ENCODE results near the gene IFNAR1. TPM values are rescaled to one million over a fixed set of nuclear protein-coding genes. Genes with fewer than 3 reads are reported as not detected.
"Not testable (repeated sequence)": the region's sequence is repeated elsewhere in the genome, so short reads cannot be mapped to it uniquely, and the experiment has no call there.

The IFNAR1 gene
- polyA plus RNA-seq, 1 donor: 26.7 TPM

GRCh38 chr21:33317145-33317544 is 7.6 kb upstream of the IFNAR1 start:
- Histone ChIP-seq H3K36me3 (ENCODE audit: control insufficient read depth, insufficient read depth, low read length) (no peaks in the 10 kb centered on the region), H3K4me3 (ENCODE audit: low read length) (no peak overlapping the region), H3K9me3 (ENCODE audit: control insufficient read depth, low read depth, low read length) (no peaks in the 10 kb centered on the region), H3K27me3 (ENCODE audit: control insufficient read depth, insufficient read depth, low read length) (no peaks in the 10 kb centered on the region), H3K27ac (ENCODE audit: low read length) (no peak overlapping the region), H3K4me1 (ENCODE audit: control insufficient read depth, insufficient read depth, low read length) (no peaks in the 10 kb centered on the region)
- 67% methylated on average over 1 of the region's 6 CpGs for WGBS (ENCODE audit: insufficient coverage, low lambda C conversion rate)
- no peak for DNase-seq

- no peak overlapping the region for H3K4me3 ChIP-seq (ENCODE audit: low read length)
- no peak overlapping the region for H3K27ac ChIP-seq (ENCODE audit: low read length)
- H3K27me3 ChIP-seq (ENCODE audit: control insufficient read depth, insufficient read depth, low read length): no peaks in the 10 kb centered on the region
- DNase-seq: no peak
- WGBS (ENCODE audit: insufficient coverage, low lambda C conversion rate): no CpG with 5 or more reads among the region's 14 CpGs
- H3K9me3 ChIP-seq (ENCODE audit: control insufficient read depth, low read depth, low read length): no peaks in the 10 kb centered on the region
- no peaks in the 10 kb centered on the region for H3K4me1 ChIP-seq (ENCODE audit: control insufficient read depth, insufficient read depth, low read length)
- H3K36me3 ChIP-seq (ENCODE audit: control insufficient read depth, insufficient read depth, low read length): no peaks in the 10 kb centered on the region
Measured at GRCh38 chr21:33317786-33318486, 6.8 kb upstream of the IFNAR1 start.

- H3K27ac ChIP-seq (ENCODE audit: low read length); H3K36me3 ChIP-seq (ENCODE audit: control insufficient read depth, insufficient read depth, low read length); H3K9me3 ChIP-seq (ENCODE audit: control insufficient read depth, low read depth, low read length); H3K27me3 ChIP-seq (ENCODE audit: control insufficient read depth, insufficient read depth, low read length); DNase-seq; H3K4me3 ChIP-seq (ENCODE audit: low read length); H3K4me1 ChIP-seq (ENCODE audit: control insufficient read depth, insufficient read depth, low read length): not testable (repeated sequence)
- no CpG with 5 or more reads among the region's 17 CpGs for whole genome bisulfite sequencing (ENCODE audit: insufficient coverage, low lambda C conversion rate)
Measured at GRCh38 chr21:33321005-33321404, 3.8 kb upstream of the IFNAR1 start.

- not testable (repeated sequence) for DNase-seq; H3K27me3 ChIP-seq (ENCODE audit: control insufficient read depth, insufficient read depth, low read length); H3K9me3 ChIP-seq (ENCODE audit: control insufficient read depth, low read depth, low read length); H3K4me3 ChIP-seq (ENCODE audit: low read length); H3K36me3 ChIP-seq (ENCODE audit: control insufficient read depth, insufficient read depth, low read length); H3K4me1 ChIP-seq (ENCODE audit: control insufficient read depth, insufficient read depth, low read length)
- H3K27ac ChIP-seq (ENCODE audit: low read length): peak overlapping the region; percentile 98
Measured at GRCh38 chr21:33323610-33324009, 1.2 kb upstream of the IFNAR1 start.

- H3K36me3 ChIP-seq (ENCODE audit: control insufficient read depth, insufficient read depth, low read length): peaks cover 2% of the 10 kb centered on the region
- H3K4me1 ChIP-seq (ENCODE audit: control insufficient read depth, insufficient read depth, low read length): no peaks in the 10 kb centered on the region
- peak overlapping the region; percentile 98 for H3K27ac ChIP-seq (ENCODE audit: low read length)
- WGBS (ENCODE audit: insufficient coverage, low lambda C conversion rate): no CpG with 5 or more reads among the region's 28 CpGs
- H3K9me3 ChIP-seq (ENCODE audit: control insufficient read depth, low read depth, low read length): no peaks in the 10 kb centered on the region
- H3K27me3 ChIP-seq (ENCODE audit: control insufficient read depth, insufficient read depth, low read length): no peaks in the 10 kb centered on the region
- peak overlapping the region; percentile 95 for H3K4me3 ChIP-seq (ENCODE audit: low read length)
- DNase-seq: peak; percentile 50 to 81
Measured at GRCh38 chr21:33325222-33326067, 675 bp downstream of the IFNAR1 start.

GRCh38 chr21:33327326-33327725 is 2.6 kb downstream of the IFNAR1 start:
- no peaks in the 10 kb centered on the region for H3K27me3 ChIP-seq (ENCODE audit: control insufficient read depth, insufficient read depth, low read length)
- H3K27ac ChIP-seq (ENCODE audit: low read length): no peak overlapping the region
- DNase-seq: no peak
- H3K4me1 ChIP-seq (ENCODE audit: control insufficient read depth, insufficient read depth, low read length): no peaks in the 10 kb centered on the region
- no CpG with 5 or more reads among the region's 3 CpGs for WGBS (ENCODE audit: insufficient coverage, low lambda C conversion rate)
- H3K36me3 ChIP-seq (ENCODE audit: control insufficient read depth, insufficient read depth, low read length): peaks cover 15% of the 10 kb centered on the region
- no peak overlapping the region for H3K4me3 ChIP-seq (ENCODE audit: low read length)
- H3K9me3 ChIP-seq (ENCODE audit: control insufficient read depth, low read depth, low read length): peaks cover 3% of the 10 kb centered on the region

GRCh38 chr21:33327792-33328433 is 3.1 kb downstream of the IFNAR1 start:
- Histone ChIP-seq H3K27ac (ENCODE audit: low read length) (no peak overlapping the region), H3K4me1 (ENCODE audit: control insufficient read depth, insufficient read depth, low read length) (no peaks in the 10 kb centered on the region), H3K36me3 (ENCODE audit: control insufficient read depth, insufficient read depth, low read length) (peaks cover 15% of the 10 kb centered on the region), H3K9me3 (ENCODE audit: control insufficient read depth, low read depth, low read length) (peaks cover 3% of the 10 kb centered on the region), H3K27me3 (ENCODE audit: control insufficient read depth, insufficient read depth, low read length) (no peaks in the 10 kb centered on the region), H3K4me3 (ENCODE audit: low read length) (no peak overlapping the region)
- WGBS (ENCODE audit: insufficient coverage, low lambda C conversion rate): 100% methylated on average over 1 of the region's 7 CpGs
- no peak for DNase-seq

GRCh38 chr21:33330726-33331125 is 6.0 kb downstream of the IFNAR1 start:
- peaks cover 15% of the 10 kb centered on the region for H3K36me3 ChIP-seq (ENCODE audit: control insufficient read depth, insufficient read depth, low read length)
- WGBS (ENCODE audit: insufficient coverage, low lambda C conversion rate): 80% methylated on average over 1 of the region's 3 CpGs
- H3K27ac ChIP-seq (ENCODE audit: low read length): no peak overlapping the region
- H3K27me3 ChIP-seq (ENCODE audit: control insufficient read depth, insufficient read depth, low read length): no peaks in the 10 kb centered on the region
- no peak overlapping the region for H3K4me3 ChIP-seq (ENCODE audit: low read length)
- H3K9me3 ChIP-seq (ENCODE audit: control insufficient read depth, low read depth, low read length): peaks cover 6% of the 10 kb centered on the region
- H3K4me1 ChIP-seq (ENCODE audit: control insufficient read depth, insufficient read depth, low read length): no peaks in the 10 kb centered on the region
- no peak for DNase-seq

- WGBS (ENCODE audit: insufficient coverage, low lambda C conversion rate): no CpG with 5 or more reads among the region's 1 CpG
- no peak overlapping the region for H3K27ac ChIP-seq (ENCODE audit: low read length)
Measured at GRCh38 chr21:33332143-33332542, 7.4 kb downstream of the IFNAR1 start.

GRCh38 chr21:33334191-33334590 is 9.4 kb downstream of the IFNAR1 start:
- H3K4me1 ChIP-seq (ENCODE audit: control insufficient read depth, insufficient read depth, low read length): no peaks in the 10 kb centered on the region
- WGBS (ENCODE audit: insufficient coverage, low lambda C conversion rate): no CpG with 5 or more reads among the region's 4 CpGs
- DNase-seq: no peak
- H3K27me3 ChIP-seq (ENCODE audit: control insufficient read depth, insufficient read depth, low read length): no peaks in the 10 kb centered on the region
- H3K4me3 ChIP-seq (ENCODE audit: low read length): no peak overlapping the region
- peaks cover 19% of the 10 kb centered on the region for H3K36me3 ChIP-seq (ENCODE audit: control insufficient read depth, insufficient read depth, low read length)
- peaks cover 6% of the 10 kb centered on the region for H3K9me3 ChIP-seq (ENCODE audit: control insufficient read depth, low read depth, low read length)
- no peak overlapping the region for H3K27ac ChIP-seq (ENCODE audit: low read length)

More at GRCh38 chr21:33332143-33332542, 7.4 kb downstream of the IFNAR1 start:
- DNase-seq: no peak
- peaks cover 6% of the 10 kb centered on the region for H3K9me3 ChIP-seq (ENCODE audit: control insufficient read depth, low read depth, low read length)
- H3K4me1 ChIP-seq (ENCODE audit: control insufficient read depth, insufficient read depth, low read length): no peaks in the 10 kb centered on the region
- H3K36me3 ChIP-seq (ENCODE audit: control insufficient read depth, insufficient read depth, low read length): peaks cover 18% of the 10 kb centered on the region
- H3K27me3 ChIP-seq (ENCODE audit: control insufficient read depth, insufficient read depth, low read length): no peaks in the 10 kb centered on the region
- no peak overlapping the region for H3K4me3 ChIP-seq (ENCODE audit: low read length)

Measured in large intestine (tissue), 3 donors.